ENCODE results near the gene WDR7. TPM values are rescaled to one million over a fixed set of nuclear protein-coding genes. Genes with fewer than 3 reads are reported as not detected.

The WDR7 gene
- total and polyA plus RNA-seq, 2 experiments from 2014 or later, result 5.9 to 19.0 TPM

- 100% methylated on average over 9 of the region's 9 CpGs for WGBS (ENCODE audit: low lambda C conversion rate, missing lambda C conversion rate)
- Histone ChIP-seq H3K36me3 (replicated peaks; ENCODE audit: insufficient read depth, low read depth) (no peaks in the 10 kb centered on the region), H3K79me2 (peaks cover 35% of the 10 kb centered on the region), H4K20me1 (ENCODE audit: insufficient read depth, poor library complexity, severe bottlenecking) (peaks cover 29% of the 10 kb centered on the region), H3K27ac (no peak overlapping the region), H3K4me2 (peak overlapping the region; percentile 72), H3K9me2 (replicated peaks; ENCODE audit: insufficient read depth) (no peaks in the 10 kb centered on the region), H2AFZ (no peak overlapping the region), H3K27me3 (no peaks in the 10 kb centered on the region), H3K4me1 (ENCODE audit: insufficient read depth) (peaks cover 17% of the 10 kb centered on the region), H3K9me3 (ENCODE audit: low read depth) (no peaks in the 10 kb centered on the region), H3K4me3 (no peak overlapping the region)
- no peak for DNase-seq (ENCODE audit: low spot score)
- no peak for TF ChIP-seq CTCF (IDR thresholded peaks at IDR 0.05; ENCODE audit: poor library complexity)
- TF ChIP-seq EZH2 (IDR thresholded peaks at IDR 0.05; ENCODE audit: borderline replicate concordance), result no peak
- no peak for TF ChIP-seq EZH2phosphoT487 (IDR thresholded peaks at IDR 0.05; ENCODE audit: low read depth, severe bottlenecking, unreplicated experiment)
These were observed 11.6 kb upstream of the WDR7 start for GRCh38 chr18:56639571-56639970.

GRCh38 chr18:56641714-56642337 is 9.3 kb upstream of the WDR7 start:
- 89% methylated on average over 8 of the region's 8 CpGs for WGBS (ENCODE audit: low lambda C conversion rate, missing lambda C conversion rate)
- Histone ChIP-seq H3K4me3 (no peak overlapping the region), H3K4me1 (ENCODE audit: insufficient read depth) (peaks cover 1% of the 10 kb centered on the region), H4K20me1 (ENCODE audit: insufficient read depth, poor library complexity, severe bottlenecking) (peaks cover 6% of the 10 kb centered on the region), H3K27me3 (no peaks in the 10 kb centered on the region), H3K27ac (no peak overlapping the region), H2AFZ (no peak overlapping the region), H3K36me3 (replicated peaks; ENCODE audit: insufficient read depth, low read depth) (no peaks in the 10 kb centered on the region), H3K9me2 (replicated peaks; ENCODE audit: insufficient read depth) (no peaks in the 10 kb centered on the region), H3K9me3 (ENCODE audit: low read depth) (no peaks in the 10 kb centered on the region), H3K79me2 (peaks cover 13% of the 10 kb centered on the region), H3K4me2 (no peak overlapping the region)
- TF ChIP-seq EZH2 (IDR thresholded peaks at IDR 0.05; ENCODE audit: borderline replicate concordance) (no peak), CTCF (IDR thresholded peaks at IDR 0.05; ENCODE audit: poor library complexity) (no peak), EZH2phosphoT487 (IDR thresholded peaks at IDR 0.05; ENCODE audit: low read depth, severe bottlenecking, unreplicated experiment) (no peak)
- DNase-seq (ENCODE audit: low spot score), result no peak

- H3K4me3 ChIP-seq, result no peak overlapping the region
- H3K9me2 ChIP-seq (replicated peaks; ENCODE audit: insufficient read depth), result no peaks in the 10 kb centered on the region
- TF ChIP-seq EZH2 (IDR thresholded peaks at IDR 0.05; ENCODE audit: borderline replicate concordance) (no peak), EZH2phosphoT487 (IDR thresholded peaks at IDR 0.05; ENCODE audit: low read depth, severe bottlenecking, unreplicated experiment) (no peak), CTCF (IDR thresholded peaks at IDR 0.05; ENCODE audit: poor library complexity) (no peak)
- no peaks in the 10 kb centered on the region for H3K9me3 ChIP-seq (ENCODE audit: low read depth)
- no peaks in the 10 kb centered on the region for H3K4me1 ChIP-seq (ENCODE audit: insufficient read depth)
- DNase-seq (ENCODE audit: low spot score), result no peak
- no peaks in the 10 kb centered on the region for H4K20me1 ChIP-seq (ENCODE audit: insufficient read depth, poor library complexity, severe bottlenecking)
- no peak overlapping the region for H3K27ac ChIP-seq
- no peak overlapping the region for H3K4me2 ChIP-seq
- H3K27me3 ChIP-seq, result no peaks in the 10 kb centered on the region
- no peak overlapping the region for H2AFZ ChIP-seq
- H3K36me3 ChIP-seq (replicated peaks; ENCODE audit: insufficient read depth, low read depth), result no peaks in the 10 kb centered on the region
- 91% methylated on average over 3 of the region's 3 CpGs for WGBS (ENCODE audit: low lambda C conversion rate, missing lambda C conversion rate)
- H3K79me2 ChIP-seq, result no peaks in the 10 kb centered on the region
These were observed 7.8 kb upstream of the WDR7 start for GRCh38 chr18:56643381-56643780.
